ENCODE data around the gene ISG15. TPM values are rescaled to one million over a fixed set of nuclear protein-coding genes. Genes with fewer than 3 reads are reported as not detected.
A peak's percentile ranks its signal among the peaks of the same experiment; 100 is the strongest.

Gene ISG15
- total RNA-seq, 1 donor = 34.7 TPM

- no peak for DNase-seq (ENCODE audit: low read depth)
- no peak for TF ChIP-seq CTCF (IDR thresholded peaks at IDR 0.05; ENCODE audit: insufficient read depth, low read length)
These were observed 16.2 kb upstream of the ISG15 start for GRCh38 chr1:996851-997712.

GRCh38 chr1:997713-997992 is 15.6 kb upstream of the ISG15 start:
- no peak overlapping the region for H3K4me3 ChIP-seq (ENCODE audit: low read depth, low read length)
- no peak for TF ChIP-seq CTCF (IDR thresholded peaks at IDR 0.05; ENCODE audit: insufficient read depth, low read length)
- DNase-seq (ENCODE audit: low read depth) = no peak

More at GRCh38 chr1:996851-997712, 16.2 kb upstream of the ISG15 start:
- no peak overlapping the region for H3K4me3 ChIP-seq (ENCODE audit: low read depth, low read length)

GRCh38 chr1:997993-998744 is 15.1 kb upstream of the ISG15 start:
- DNase-seq (ENCODE audit: low read depth) = no peak
- TF ChIP-seq CTCF (IDR thresholded peaks at IDR 0.05; ENCODE audit: insufficient read depth, low read length) = no peak
- H3K4me3 ChIP-seq (ENCODE audit: low read depth, low read length) = no peak overlapping the region

- no peak overlapping the region for H3K4me3 ChIP-seq (ENCODE audit: low read depth, low read length)
- DNase-seq (ENCODE audit: low read depth) = peak; percentile 27
These were observed 14.6 kb upstream of the ISG15 start for GRCh38 chr1:998745-998994.

GRCh38 chr1:998995-999724 is 14.1 kb upstream of the ISG15 start:
- peak overlapping the region; percentile 37 for H3K4me3 ChIP-seq (ENCODE audit: low read depth, low read length)
- no peak for DNase-seq (ENCODE audit: low read depth)
- TF ChIP-seq CTCF (IDR thresholded peaks at IDR 0.05; ENCODE audit: insufficient read depth, low read length) = no peak

More at GRCh38 chr1:998745-998994, 14.6 kb upstream of the ISG15 start:
- no peak for TF ChIP-seq CTCF (IDR thresholded peaks at IDR 0.05; ENCODE audit: insufficient read depth, low read length)

GRCh38 chr1:999725-1000356 is 13.5 kb upstream of the ISG15 start, which contains the start of gene HES4:
HES4 (minus strand) TSS chr1:1000097; CDS start chr1:999973, 124 bp downstream.
- no peak for TF ChIP-seq CTCF (IDR thresholded peaks at IDR 0.05; ENCODE audit: insufficient read depth, low read length)
- peak; percentile 82 for DNase-seq (ENCODE audit: low read depth)
- H3K4me3 ChIP-seq (ENCODE audit: low read depth, low read length) = peak within 1 kb of the TSS; percentile 58

All from fibroblast of the aortic adventitia (primary cell).